NCI-H2107 treated with DMSO at 0.1 percent for 48 hours (cell line): ENCODE results near the gene BRCA1.

Source experiments
- DNase-seq: peaks from one replicate; lab custom pipeline; 2025; ENCODE audit not compliant: unreplicated experiment; lab: John Stamatoyannopoulos, UW

BRCA1 gene

GRCh38 chr17:43025766-43026537, 99.2 kb downstream of the BRCA1 start:
- DNase-seq = no peak

DNA sequence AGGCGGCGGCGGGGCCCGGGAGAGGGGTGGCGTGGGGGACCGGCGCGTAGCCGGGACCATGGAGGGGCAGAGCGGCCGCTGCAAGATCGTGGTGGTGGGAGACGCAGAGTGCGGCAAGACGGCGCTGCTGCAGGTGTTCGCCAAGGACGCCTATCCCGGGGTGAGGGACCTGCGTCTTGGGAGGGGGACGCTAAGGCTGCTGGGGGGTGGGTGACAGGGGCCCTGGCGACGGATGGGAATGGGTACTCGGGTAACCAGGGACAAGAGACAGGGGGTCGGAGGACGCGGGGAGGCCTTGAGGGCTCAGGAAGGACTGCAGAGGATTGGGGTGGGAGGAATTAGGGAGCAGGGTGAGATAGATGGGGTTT, 99.9 kb downstream of the BRCA1 start:
- DNase-seq = no peak

- DNase-seq = peak; percentile 81
These were observed 100.5 kb downstream of the BRCA1 start, which contains the start of gene RND2 for GRCh38 chr17:43024407-43025289. TSS of gene RND2 (plus strand) at chr17:43025231. CDS start at chr17:43025348, 117 bp downstream.

DNA sequence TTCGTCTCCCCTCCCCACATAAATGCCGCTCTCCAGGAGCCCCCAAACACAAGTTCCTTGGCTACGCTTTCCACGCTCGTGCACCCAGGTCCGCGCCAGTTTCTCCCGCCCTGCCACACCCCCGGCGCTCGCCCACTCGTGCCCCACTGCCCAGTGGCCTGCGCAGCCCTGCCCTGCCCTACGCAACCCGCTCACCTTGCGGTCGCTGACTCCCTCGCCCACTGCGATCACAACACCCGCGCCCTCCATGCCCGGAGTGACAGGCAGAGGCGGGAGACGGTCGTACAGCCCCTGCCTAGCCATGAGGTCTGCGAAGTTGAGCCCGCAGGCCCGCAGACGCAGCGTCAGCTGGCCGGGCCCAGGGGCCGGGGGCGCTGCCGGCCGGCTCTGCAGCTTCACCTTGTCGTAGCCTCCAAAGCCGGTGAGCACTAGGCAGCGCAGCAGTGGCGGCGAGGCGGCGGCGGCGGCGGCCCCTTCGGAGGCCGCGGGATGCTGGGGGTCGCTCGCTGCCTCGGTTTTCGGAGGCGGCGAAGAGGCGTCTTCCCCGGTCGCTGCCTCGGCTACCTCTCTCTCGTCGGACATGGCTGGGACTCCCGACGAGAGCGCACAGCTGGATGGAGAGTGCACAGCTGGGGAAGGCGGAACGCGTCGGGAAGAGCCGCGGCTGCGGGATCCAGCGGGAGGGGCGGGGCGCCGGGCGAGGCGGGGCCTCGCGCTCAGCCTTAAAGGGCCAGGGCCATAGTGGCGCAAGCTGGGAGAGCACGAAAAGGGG, 103.2 kb downstream of the BRCA1 start, which contains the start of gene VAT1:
VAT1 (minus strand) TSS at position 645 of the 772 bp plus-strand sequence; CDS start at position 582, 63 bp downstream.
- peak; percentile 11 for DNase-seq

DNA sequence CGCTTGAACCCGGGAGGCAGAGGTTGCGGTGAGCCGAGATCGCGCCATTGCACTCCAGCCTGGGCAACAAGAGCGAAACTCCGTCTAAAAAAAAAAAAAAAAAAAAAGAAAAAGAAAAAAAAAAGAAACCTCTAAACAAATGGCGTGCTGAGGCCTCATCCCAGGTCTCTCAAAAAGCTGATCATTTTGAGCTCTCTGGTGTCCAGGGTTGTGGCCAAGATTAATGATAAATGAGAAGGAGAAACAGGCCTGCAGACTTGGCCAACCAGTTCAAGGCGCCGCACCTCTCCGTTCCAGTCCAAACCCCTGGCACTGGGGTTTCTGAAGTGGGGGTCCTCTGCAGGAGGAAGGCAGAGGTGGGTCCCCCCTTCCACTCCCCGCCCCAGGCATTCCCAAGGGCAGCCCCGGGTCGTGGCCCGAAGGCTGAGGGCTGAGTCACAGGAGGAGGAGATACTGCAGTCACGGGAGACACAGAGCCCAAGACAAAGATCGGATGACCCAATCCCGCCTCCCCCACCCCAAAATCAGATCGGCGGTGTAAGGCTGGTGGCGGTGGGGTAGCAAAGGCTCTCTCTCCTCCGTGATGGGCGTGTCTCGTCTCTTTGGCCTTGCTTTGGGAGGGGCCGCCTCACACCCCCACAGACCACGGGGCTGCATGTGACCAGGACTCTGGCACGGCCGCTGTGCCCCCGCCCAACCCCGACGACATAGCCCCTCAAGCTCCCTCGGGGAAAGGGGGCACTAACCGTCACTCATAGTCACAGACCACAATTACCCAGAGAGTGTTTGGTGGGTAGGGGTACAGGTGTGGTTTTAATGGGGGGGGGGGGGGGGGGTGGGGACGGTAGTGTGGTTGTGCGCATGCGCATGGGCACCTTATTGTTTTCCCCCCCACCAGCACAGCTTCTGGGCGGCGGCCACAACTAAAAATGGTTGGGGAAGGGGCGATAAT, 104.1 kb downstream of the BRCA1 start:
- no peak for DNase-seq

- no peak for DNase-seq
These were observed 105.0 kb downstream of the BRCA1 start for GRCh38 chr17:43020030-43020621.

DNA sequence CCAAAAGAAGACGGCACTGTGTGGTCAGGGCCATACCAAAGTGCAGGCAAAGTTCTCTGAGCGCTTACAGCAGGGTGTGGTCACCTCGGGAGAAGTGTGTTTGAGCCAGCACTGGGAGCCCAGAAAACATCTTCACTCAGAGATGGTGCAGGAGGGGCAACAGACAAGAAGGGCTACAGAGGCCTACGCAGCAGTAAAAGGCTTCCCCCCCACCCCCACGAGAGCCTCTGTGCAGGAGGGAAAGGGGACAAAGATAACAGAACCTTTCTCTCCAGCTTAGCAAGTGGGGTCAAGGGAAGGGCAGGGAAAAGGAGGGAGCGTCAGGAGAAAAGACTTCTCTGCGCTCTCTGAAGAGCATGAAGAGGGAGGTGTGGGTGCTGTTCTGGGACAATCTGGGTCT, 105.7 kb downstream of the BRCA1 start:
- no peak for DNase-seq

DNA sequence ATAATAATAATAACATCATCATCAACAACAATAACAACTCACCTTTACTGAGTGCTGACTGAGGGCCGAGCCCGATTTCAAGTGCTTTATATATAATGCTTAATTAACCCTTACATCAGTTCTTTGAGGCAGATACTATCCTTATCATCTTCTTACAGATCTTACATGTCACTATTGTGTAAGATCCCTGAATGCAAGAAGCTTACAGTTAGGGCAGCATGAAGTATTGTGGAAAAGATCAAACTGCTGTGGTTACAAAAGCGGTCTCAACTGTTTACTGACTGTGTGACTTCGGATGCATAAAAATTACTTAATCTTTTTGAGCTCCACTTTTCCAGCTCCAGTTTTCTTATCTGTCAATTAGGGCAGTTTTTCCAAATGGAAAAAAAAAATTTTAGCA, 106.2 kb downstream of the BRCA1 start:
- no peak for DNase-seq

- DNase-seq = no peak
These were observed 106.9 kb downstream of the BRCA1 start for GRCh38 chr17:43018008-43018853.

GRCh38 chr17:43016216-43016615, 108.9 kb downstream of the BRCA1 start:
- no peak for DNase-seq

GRCh38 chr17:43015579-43015978, 109.6 kb downstream of the BRCA1 start:
- no peak for DNase-seq

GRCh38 chr17:43014649-43015542, 110.3 kb downstream of the BRCA1 start:
- DNase-seq = no peak

- DNase-seq = no peak
These were observed 111.0 kb downstream of the BRCA1 start for GRCh38 chr17:43014020-43014648.

DNA sequence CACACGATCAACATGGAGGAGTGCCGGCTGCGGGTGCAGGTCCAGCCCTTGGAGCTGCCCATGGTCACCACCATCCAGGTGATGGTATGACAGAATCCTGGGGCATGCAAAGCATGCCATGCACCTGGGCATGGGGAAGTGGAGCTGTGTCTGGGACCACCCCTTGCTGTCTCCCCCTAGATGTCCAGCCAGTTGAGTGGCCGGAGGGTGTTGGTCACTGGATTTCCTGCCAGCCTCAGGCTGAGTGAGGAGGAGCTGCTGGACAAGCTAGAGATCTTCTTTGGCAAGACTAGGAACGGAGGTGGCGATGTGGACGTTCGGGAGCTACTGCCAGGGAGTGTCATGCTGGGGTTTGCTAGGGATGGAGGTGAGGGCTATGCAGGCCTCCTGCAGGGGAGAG, 111.9 kb downstream of the BRCA1 start:
- DNase-seq = no peak

GRCh38 chr17:43011728-43012472, 113.3 kb downstream of the BRCA1 start:
- DNase-seq = no peak

DNA sequence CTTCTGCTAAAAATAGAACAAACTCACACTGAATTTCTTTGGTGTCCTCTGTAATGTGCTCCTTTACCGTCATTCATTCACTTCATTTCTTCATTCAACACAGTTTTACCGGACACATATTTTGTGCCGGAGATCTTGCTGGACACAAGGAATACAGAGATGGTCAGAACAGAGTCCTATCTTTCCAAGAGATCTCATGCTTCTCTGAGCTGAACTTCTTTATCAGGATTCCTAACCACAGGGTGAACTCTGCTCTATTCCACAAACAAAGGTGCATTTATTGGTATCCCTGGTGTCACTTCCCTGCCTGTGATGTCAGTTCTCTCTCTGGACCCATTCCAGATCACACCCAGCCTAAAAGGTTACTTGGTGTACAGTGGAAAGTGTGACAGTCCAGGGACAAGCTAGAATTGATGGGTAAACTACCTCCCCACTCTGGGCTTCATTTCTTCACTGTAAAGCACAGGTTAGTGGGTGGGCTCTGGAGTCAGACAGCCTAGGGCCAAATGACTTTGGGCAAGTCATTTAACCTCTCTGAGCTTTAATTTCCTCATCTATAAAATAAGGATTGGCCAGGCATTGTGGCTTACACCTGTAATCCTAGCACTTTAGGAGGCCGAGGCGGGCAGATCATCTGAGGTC, 114.4 kb downstream of the BRCA1 start:
- DNase-seq = no peak
